B cell (primary cell): Measurements from ENCODE around the gene FAM53B. TPM values are rescaled to one million over a fixed set of nuclear protein-coding genes. Genes with fewer than 3 reads are reported as not detected.

ENCODE experiments used
- ATAC-seq: fragments of 200-7000 bp; cut with Tn5 transposase; one replicate; pipeline ENCODE4 v1.10.0; 2021; ENCODE audit warnings: low read depth, mild to moderate bottlenecking, moderate number of reproducible peaks, moderate library complexity
- CTCF ChIA-PET: fragments of 350-600 bp; sonication (Branson Sonifier 250); formaldehyde crosslinking; loops from one replicate; lab custom pipeline; 2021; ENCODE audit warnings: antibody characterized with exemption, inconsistent platforms; lab: Charles Lee
- POLR2A ChIA-PET: fragments of 350-600 bp; sonication (Branson Sonifier 250); formaldehyde crosslinking; loops from one replicate; lab custom pipeline; 2021; ENCODE audit warnings: antibody characterized with exemption; lab: Charles Lee
- DNase-seq: peaks from one replicate; pipeline ENCODE4 v3.0.0; 2013
- H2AFZ ChIP-seq: 2 replicates; pipeline ENCODE4 v1.6.1; 2012; ENCODE audit warnings: mild to moderate bottlenecking, low read depth, low read length; ENCODE audit not compliant: insufficient read depth, poor library complexity, severe bottlenecking
- H3K27ac ChIP-seq, 2 donors: 1 replicate in 1 of 2; 2 replicates in 1 of 2; pipeline ENCODE4 v1.5.1; 2012 to 2013; ENCODE audit warnings: low read length in 2 of 2, mild to moderate bottlenecking in 2 of 2, moderate library complexity in 1 of 2
- H3K27me3 ChIP-seq, 4 experiments: fragments of 200-600 bp in 1 of 4; sonication (generic) in 1 of 4; replicated peaks in 1 of 4; 1 replicate in 2 of 4; 2 replicates in 2 of 4; pipeline versions ENCODE4 v1.6.1 to v1.7.0; 2013 to 2016; ENCODE audit warnings: low read length in 3 of 4, mild to moderate bottlenecking in 2 of 4, mixed read lengths in 1 of 4, moderate library complexity in 1 of 4; ENCODE audit not compliant: insufficient read depth in 4 of 4, control insufficient read depth in 3 of 4; ENCODE audit errors: control extremely low read depth in 1 of 4
- H3K36me3 ChIP-seq, 2 experiments: replicated peaks in 1 of 2; 1 replicate in 1 of 2; 2 replicates in 1 of 2; pipeline versions ENCODE4 v1.6.1 to v1.7.1; 2013; ENCODE audit warnings: low read length in 1 of 2; ENCODE audit not compliant: insufficient read depth in 2 of 2, control insufficient read depth in 1 of 2; ENCODE audit errors: control extremely low read depth in 1 of 2, extremely low read depth in 1 of 2
- H3K4me1 ChIP-seq, 2 donors: fragments of 200-600 bp in 1 of 2; sonication (generic) in 1 of 2; 1 replicate in 1 of 2; 2 replicates in 1 of 2; pipeline versions ENCODE4 v1.5.1 to v1.6.1; 2013 to 2017; ENCODE audit warnings: low read length in 2 of 2; ENCODE audit not compliant: control insufficient read depth in 2 of 2, insufficient read depth in 2 of 2
- H3K4me2 ChIP-seq: replicated peaks from 2 replicates; pipeline ENCODE3; 2012; ENCODE audit warnings: mild to moderate bottlenecking, low read depth, low read length; ENCODE audit not compliant: poor library complexity, severe bottlenecking
- H3K4me3 ChIP-seq, 5 experiments: fragments of 200-600 bp in 1 of 5; sonication (generic) in 1 of 5; 1 replicate in 3 of 5; 2 replicates in 2 of 5; pipeline versions ENCODE4 v1.5.1 to v1.7.0; 2011 to 2016; ENCODE audit warnings: low read length in 4 of 5, mild to moderate bottlenecking in 4 of 5, low read depth in 2 of 5, control low read depth in 1 of 5, moderate library complexity in 1 of 5; ENCODE audit not compliant: insufficient read depth in 1 of 5; ENCODE audit errors: control extremely low read depth in 1 of 5, extremely low read depth in 1 of 5
- H3K79me2 ChIP-seq: fragments of 200-600 bp; sonication (generic); one replicate; pipeline ENCODE4 v1.6.0; 2016; ENCODE audit warnings: low read length; ENCODE audit not compliant: control insufficient read depth, insufficient read depth
- H3K9ac ChIP-seq: fragments of 200-600 bp; sonication (generic); 2 replicates; pipeline ENCODE4 v1.6.1; 2017; ENCODE audit warnings: mild to moderate bottlenecking, low read length, moderate library complexity
- H3K9me3 ChIP-seq, 3 donors: one replicate each; pipeline versions ENCODE4 v1.6.1 to v1.7.1; 2013; ENCODE audit warnings: low read length in 2 of 3; ENCODE audit not compliant: control insufficient read depth in 2 of 3, insufficient read depth in 1 of 3; ENCODE audit errors: control extremely low read depth in 1 of 3
- H4K20me1 ChIP-seq: 2 replicates; pipeline ENCODE4 v1.6.0; 2012; ENCODE audit warnings: mild to moderate bottlenecking, low read length; ENCODE audit not compliant: insufficient read depth, control insufficient read depth, poor library complexity, severe bottlenecking
- H3K27ac Mint-ChIP-seq: one replicate; pipeline ENCODE4 v1.8.0; 2021; ENCODE audit warnings: mixed read lengths
- H3K27me3 Mint-ChIP-seq: one replicate; pipeline ENCODE4 v1.8.0; 2021; ENCODE audit warnings: mixed read lengths
- H3K4me1 Mint-ChIP-seq: one replicate; pipeline ENCODE4 v1.8.0; 2021; ENCODE audit warnings: mixed read lengths
- H3K4me3 Mint-ChIP-seq: one replicate; pipeline ENCODE4 v1.8.0; 2021; ENCODE audit warnings: mixed read lengths
- H3K9me3 Mint-ChIP-seq: one replicate; pipeline ENCODE4 v1.8.0; 2022; ENCODE audit warnings: mixed read lengths; ENCODE audit not compliant: insufficient read depth
- CTCF ChIP-seq: fragments of 200-600 bp; IDR thresholded peaks from one replicate; pipeline ENCODE4 v1.8.0; 2022; ENCODE audit warnings: antibody characterized with exemption, mild to moderate bottlenecking
- EZH2 ChIP-seq: IDR thresholded peaks from 2 replicates; pipeline ENCODE4 v1.6.1; 2012; ENCODE audit warnings: borderline replicate concordance, low read depth, mild to moderate bottlenecking, moderate library complexity, low read length; ENCODE audit not compliant: insufficient read depth, poor library complexity, severe bottlenecking
- WGBS: methylation state at CpG from one replicate; pipeline ENCODE4 v1.1.5; 2013; ENCODE audit warnings: missing lambda C conversion rate; ENCODE audit not compliant: insufficient coverage; 5-methylcytosine and 5-hydroxymethylcytosine counted together
- intact Hi-C: fragments of 100-400 bp; cut with micrococcal nuclease; formaldehyde crosslinking; loops from one replicate; pipeline ENCODE4 v1.10.0; 2022
- polyA plus RNA-seq: library from polyadenylated mRNA; depleted of rRNA; stranded (reverse); fragments of >200 nt; gene quantifications from 2 replicates; pipeline ENCODE4 v1.2.3, GENCODE V29; 2012
- total RNA-seq, 2 donors: library from RNA; stranded (reverse); fragments of 120-200 nt in 1 of 2; gene quantifications; 1 replicate in 1 of 2; 2 replicates in 1 of 2; pipeline versions ENCODE4 v1.2.3 to v1.2.4, GENCODE V29; 2013 to 2022

Gene FAM53B
- total and polyA plus RNA-seq, 2 donors (not counting 1 experiment from before 2014, with no cell fraction given): 51.2 to 186 TPM

DNA sequence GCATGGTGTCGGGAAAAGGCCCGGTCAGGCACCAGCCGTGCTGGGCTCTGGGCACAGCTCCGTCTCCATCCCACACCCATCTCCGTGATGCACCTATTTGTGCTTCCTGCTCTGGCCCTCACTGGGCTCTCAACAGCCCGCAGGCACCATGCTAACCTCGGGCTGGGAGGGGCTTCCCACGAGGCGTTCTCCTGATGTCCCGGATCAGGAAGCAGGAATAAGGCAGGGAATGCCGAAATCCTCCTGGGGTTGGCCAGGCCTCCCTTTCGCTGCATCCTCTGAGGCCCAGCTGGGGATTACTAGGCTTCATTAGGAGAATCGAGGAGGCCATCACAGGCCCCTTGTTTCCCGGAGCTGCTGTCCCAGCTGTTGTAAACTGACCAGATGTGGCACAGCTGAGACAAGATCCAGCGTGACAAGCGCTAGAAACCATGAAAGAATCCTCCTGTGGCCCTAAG, 72.0 kb downstream of the FAM53B start:
- ATAC-seq: no peak
- TF ChIP-seq CTCF (no peak), EZH2 (no peak)
- H3K27me3 ChIP-seq: no peaks in the 10 kb centered on the region
- whole genome bisulfite sequencing: 94% methylated on average over 16 of the region's 16 CpGs
- CTCF ChIA-PET: interaction anchor here (1.2 to 2.1 kb wide), 7 partner anchors 14 to 138 kb away, joined by 3 to 6 read pairs (median 3); no protein-coding TSS in a partner anchor
- POLR2A ChIA-PET: no interaction called here
- H3K4me3 ChIP-seq: no peak overlapping the region
- no peak for DNase-seq
- H2AFZ ChIP-seq: no peak overlapping the region
- H3K27ac ChIP-seq: peak overlapping the region in 1 of 2 donors; percentile 55
- peaks cover 79% of the 10 kb centered on the region for H3K4me1 Mint-ChIP-seq
- H3K79me2 ChIP-seq: peaks cover 100% of the 10 kb centered on the region
- H3K9me3 Mint-ChIP-seq: no peaks in the 10 kb centered on the region
- H3K9ac ChIP-seq: no peak overlapping the region
- H3K27me3 Mint-ChIP-seq: no peaks in the 10 kb centered on the region
- intact Hi-C loops: no loop called here
- peaks cover 0 to 96% of the 10 kb centered on the region in 2 experiments for H3K36me3 ChIP-seq
- H3K4me2 ChIP-seq: no peak overlapping the region
- peak overlapping the region; percentile 73 for H3K27ac Mint-ChIP-seq
- H4K20me1 ChIP-seq: peaks cover 100% of the 10 kb centered on the region
- H3K4me1 ChIP-seq: peaks cover 27 to 79% of the 10 kb centered on the region in 2 donors
- H3K9me3 ChIP-seq: no peaks in the 10 kb centered on the region
- no peak overlapping the region for H3K4me3 Mint-ChIP-seq

DNA sequence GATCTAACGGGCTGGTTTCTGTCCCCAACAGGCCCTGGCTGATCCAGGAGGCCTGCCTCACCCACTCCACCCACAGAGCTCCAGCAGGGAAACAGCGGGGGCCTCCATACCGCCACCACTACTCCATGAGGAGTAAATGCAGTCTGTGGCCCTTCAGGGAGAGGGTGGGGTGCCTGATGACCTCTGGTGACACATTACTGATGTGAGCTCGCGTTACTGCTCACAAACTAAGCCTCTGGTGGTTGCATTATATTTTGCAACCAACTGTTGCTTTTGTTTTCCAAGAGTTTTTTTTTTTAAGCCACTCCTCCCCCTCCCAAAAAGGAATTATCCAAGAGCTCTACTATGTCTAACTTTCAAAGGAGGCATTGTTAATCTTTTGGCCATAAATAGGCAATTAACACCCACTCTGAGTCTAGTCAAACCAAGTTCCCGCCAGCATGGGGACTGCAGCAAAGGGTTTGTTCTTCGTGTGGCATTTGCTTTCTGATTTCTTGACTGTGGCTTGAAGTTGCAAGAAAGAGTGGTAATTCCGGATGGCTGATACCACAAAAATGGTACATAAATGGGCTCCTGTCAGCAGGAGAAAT, 72.6 kb downstream of the FAM53B start:
- no peaks in the 10 kb centered on the region for H3K9me3 ChIP-seq

More for the DNA sequence above, 72.6 kb downstream of the FAM53B start:
- H3K4me3 ChIP-seq: no peak overlapping the region
- H3K4me1 Mint-ChIP-seq: peaks cover 75% of the 10 kb centered on the region
- H3K4me1 ChIP-seq: peaks cover 27 to 81% of the 10 kb centered on the region in 2 donors
- no peak overlapping the region for H2AFZ ChIP-seq
- 67% methylated on average over 3 of the region's 8 CpGs for WGBS
- peak overlapping the region in 1 of 2 donors; percentile 55 for H3K27ac ChIP-seq
- H4K20me1 ChIP-seq: peaks cover 100% of the 10 kb centered on the region
- TF ChIP-seq CTCF (no peak), EZH2 (no peak)
- H3K9me3 Mint-ChIP-seq: no peaks in the 10 kb centered on the region
- CTCF ChIA-PET: interaction anchor here (0.7 to 2.1 kb wide), 10 partner anchors 17 to 137 kb away, joined by 3 to 5 read pairs (median 3); no protein-coding TSS in a partner anchor
- no peaks in the 10 kb centered on the region for H3K27me3 Mint-ChIP-seq
- H3K27ac Mint-ChIP-seq: peak overlapping the region; percentile 74
- H3K9ac ChIP-seq: no peak overlapping the region
- POLR2A ChIA-PET: no interaction called here
- H3K4me3 Mint-ChIP-seq: no peak overlapping the region
- H3K36me3 ChIP-seq: peaks cover 0 to 96% of the 10 kb centered on the region in 2 experiments
- peaks cover 100% of the 10 kb centered on the region for H3K79me2 ChIP-seq
- ATAC-seq (no peak), DNase-seq (no peak)
- H3K4me2 ChIP-seq: peak overlapping the region; percentile 28
- intact Hi-C loops: no loop called here
- no peaks in the 10 kb centered on the region for H3K27me3 ChIP-seq
